K562 (cell line): ENCODE measurements around the gene LRMDA. TPM values are rescaled to one million over a fixed set of nuclear protein-coding genes. Genes with fewer than 3 reads are reported as not detected.

Experiments
- ATAC-seq: fragments of 200-7000 bp; cut with Tn5 transposase; 3 replicates; pipeline ENCODE4 v1.9.1; 2020; ENCODE audit warnings: moderate library complexity
- BruUV-seq: library from RNA; stranded (reverse); fragments of 400-500 nt; replicated peaks from 2 replicates; lab custom pipeline; 2021; lab: Mats Ljungman, UMichigan
- CTCF ChIA-PET: fragments of 300-600 bp; formaldehyde crosslinking; extraction: SDS; loops from one replicate; lab custom pipeline; 2021; ENCODE audit warnings: low intra/inter-chr PET ratio; lab: Yijun Ruan, JAX
- POLR2A ChIA-PET: fragments of 300-600, 350-650 bp; sonication (Branson Sonifier 250); formaldehyde crosslinking; extraction: SDS; loops from one replicate; lab custom pipeline; 2021; ENCODE audit warnings: antibody characterized with exemption, inconsistent platforms; lab: Yijun Ruan, JAX
- DNase-seq, 4 experiments: peaks; one replicate each; pipeline versions ENCODE4 v3.0.0 to v3.0.0-alpha.2; 2011 to 2018; ENCODE audit warnings: low spot score in 3 of 4, mixed read lengths in 3 of 4; ENCODE audit errors: extremely low read depth in 1 of 4
- FAIRE-seq: peaks from 2 replicates; lab custom pipeline; 2011; peaks lifted over from hg19 to GRCh38; lab: Jason Lieb, UNC
- H2AFZ ChIP-seq: 2 replicates; pipeline ENCODE4 v1.6.0; 2011; ENCODE audit warnings: low read depth, low read length, control low read depth, inconsistent platforms
- H3K27ac ChIP-seq: fragments of 200-600 bp; 3 replicates; pipeline ENCODE4 v1.8.0; 2011; ENCODE audit warnings: low read depth, mild to moderate bottlenecking, control low read depth, inconsistent platforms, low read length, moderate library complexity, mixed read lengths; ENCODE audit errors: extremely low read depth
- H3K27me3 ChIP-seq, 2 experiments: fragments of 300-600 bp in 1 of 2; 2 replicates in 1 of 2; 3 replicates in 1 of 2; pipeline versions ENCODE4 v1.6.0 to v1.8.0; 2011; ENCODE audit warnings: inconsistent platforms in 2 of 2, low read length in 2 of 2, mild to moderate bottlenecking in 1 of 2, mixed read lengths in 1 of 2, moderate library complexity in 1 of 2; ENCODE audit not compliant: control insufficient read depth in 2 of 2, insufficient read depth in 2 of 2
- H3K36me3 ChIP-seq: fragments of 300-600 bp; 3 replicates; pipeline ENCODE4 v1.8.0; 2011; ENCODE audit warnings: mild to moderate bottlenecking, low read length, inconsistent platforms; ENCODE audit not compliant: control insufficient read depth, insufficient read depth
- H3K4me1 ChIP-seq, 2 experiments: fragments of 200-600 bp in 1 of 2; replicated peaks in 1 of 2; 2 replicates in 1 of 2; 3 replicates in 1 of 2; pipeline versions ENCODE4 v1.5.1 to v1.8.0; 2011; ENCODE audit warnings: inconsistent platforms in 2 of 2, low read length in 2 of 2, mild to moderate bottlenecking in 1 of 2, mixed read lengths in 1 of 2, moderate library complexity in 1 of 2; ENCODE audit not compliant: control insufficient read depth in 2 of 2, insufficient read depth in 2 of 2
- H3K4me2 ChIP-seq: 2 replicates; pipeline ENCODE4 v1.6.1; 2011; ENCODE audit warnings: low read length, control low read depth, inconsistent platforms, mixed read lengths; ENCODE audit not compliant: insufficient read depth
- H3K4me3 ChIP-seq: fragments of 200-600 bp; sonication (generic), shearing (Covaris generic); 2 replicates; pipeline ENCODE4 v1.5.1; 2016; ENCODE audit warnings: control low read depth, inconsistent platforms
- H3K79me2 ChIP-seq: fragments of 200-600 bp; 3 replicates; pipeline ENCODE4 v1.8.0; 2011; ENCODE audit warnings: low read length, inconsistent platforms; ENCODE audit not compliant: control insufficient read depth, insufficient read depth
- H3K9ac ChIP-seq, 2 experiments: 2 replicates each; pipeline versions ENCODE4 v1.6.0 to v1.6.1; 2011; ENCODE audit warnings: low read depth in 2 of 2, low read length in 2 of 2, control low read depth in 1 of 2, inconsistent platforms in 1 of 2, mild to moderate bottlenecking in 1 of 2, mixed read lengths in 1 of 2; ENCODE audit not compliant: insufficient read depth in 1 of 2
- H3K9me1 ChIP-seq: one replicate; pipeline ENCODE4 v1.6.0; 2011; ENCODE audit warnings: inconsistent platforms, mild to moderate bottlenecking, low read length, moderate library complexity; ENCODE audit not compliant: control insufficient read depth, insufficient read depth
- H3K9me3 ChIP-seq: replicated peaks from 2 replicates; pipeline ENCODE4 v1.5.1; 2011; ENCODE audit warnings: low read depth, low read length, inconsistent platforms; ENCODE audit not compliant: control insufficient read depth, insufficient read depth
- H4K20me1 ChIP-seq: replicated peaks from 2 replicates; pipeline ENCODE4 v1.6.1; 2011; ENCODE audit warnings: low read length, inconsistent platforms, mixed read lengths; ENCODE audit not compliant: control insufficient read depth, insufficient read depth
- CHD1 ChIP-seq: fragments of 200-600 bp; sonication (generic); IDR thresholded peaks from one replicate; pipeline ENCODE4 v1.6.1; 2012; ENCODE audit warnings: mild to moderate bottlenecking, moderate library complexity, low read length, inconsistent platforms
- FIP1L1 ChIP-seq: fragments of 200-400 bp; formaldehyde crosslinking; IDR thresholded peaks from 2 replicates; pipeline ENCODE4 v1.6.1; 2018; ENCODE audit warnings: mild to moderate bottlenecking, low read depth, low read length; ENCODE audit not compliant: poor library complexity, severe bottlenecking
- WGBS: fragments of 100-300 bp; shearing (Covaris generic); methylation state at CpG from one replicate; pipeline ENCODE4 v1.1.6; 2016; ENCODE audit warnings: low coverage, mixed read lengths; ENCODE audit not compliant: insufficient coverage; ENCODE audit errors: missing lambda C conversion rate; 5-methylcytosine and 5-hydroxymethylcytosine counted together
- in situ Hi-C: fragments of 300-500 bp; cut with MboI; formaldehyde crosslinking; loops from 4 replicates; pipeline ENCODE4 v1.15.0; 2018; ENCODE audit warnings: inconsistent platforms, mixed read lengths
- intact Hi-C: fragments of 100-400 bp; cut with micrococcal nuclease; formaldehyde crosslinking; loops from 2 replicates; pipeline ENCODE4 v1.14.2; 2022
- polyA plus RNA-seq, 8 experiments: library from polyadenylated mRNA; depleted of rRNA in 4 of 8; stranded (reverse) in 5 of 8; unstranded in 3 of 8; fragments of >200 nt; fragmentation: Nextera tagmentation in 2 of 8; fragmentation: Illumina TruSeq in 1 of 8; extraction: Ambion mirVana in 2 of 8; extraction: Trizol in 1 of 8; gene quantifications; 2 replicates each; pipeline versions ENCODE4 v1.2.1 to v1.2.3, GENCODE V29; 2011 to 2014; ENCODE audit warnings: inconsistent platforms in 1 of 8, missing spikeins in 1 of 8
- total RNA-seq, 7 experiments: library from RNA; depleted of rRNA in 6 of 7; stranded (reverse); fragments of >200 nt in 6 of 7; fragmentation: Illumina TruSeq in 2 of 7; extraction: Trizol in 2 of 7; gene quantifications; 2 replicates each; pipeline versions ENCODE4 v1.2.1 to v1.2.3, GENCODE V29; 2011 to 2021; ENCODE audit warnings: low replicate concordance in 1 of 7
- TF ChIP-seq, protein P1 (sequence below): fragments of 250-450 bp; sonication (Bioruptor Pico); IDR thresholded peaks from 2 replicates; pipeline ENCODE4 v1.6.1; 2021; ENCODE audit warnings: mild to moderate bottlenecking

LRMDA gene
- total and polyA plus RNA-seq, 9 of the 15 experiments (the other 6 are each of a cell fraction or from before 2014, with no cell fraction given), result 0.25 TPM; not detected in 8

DNA sequence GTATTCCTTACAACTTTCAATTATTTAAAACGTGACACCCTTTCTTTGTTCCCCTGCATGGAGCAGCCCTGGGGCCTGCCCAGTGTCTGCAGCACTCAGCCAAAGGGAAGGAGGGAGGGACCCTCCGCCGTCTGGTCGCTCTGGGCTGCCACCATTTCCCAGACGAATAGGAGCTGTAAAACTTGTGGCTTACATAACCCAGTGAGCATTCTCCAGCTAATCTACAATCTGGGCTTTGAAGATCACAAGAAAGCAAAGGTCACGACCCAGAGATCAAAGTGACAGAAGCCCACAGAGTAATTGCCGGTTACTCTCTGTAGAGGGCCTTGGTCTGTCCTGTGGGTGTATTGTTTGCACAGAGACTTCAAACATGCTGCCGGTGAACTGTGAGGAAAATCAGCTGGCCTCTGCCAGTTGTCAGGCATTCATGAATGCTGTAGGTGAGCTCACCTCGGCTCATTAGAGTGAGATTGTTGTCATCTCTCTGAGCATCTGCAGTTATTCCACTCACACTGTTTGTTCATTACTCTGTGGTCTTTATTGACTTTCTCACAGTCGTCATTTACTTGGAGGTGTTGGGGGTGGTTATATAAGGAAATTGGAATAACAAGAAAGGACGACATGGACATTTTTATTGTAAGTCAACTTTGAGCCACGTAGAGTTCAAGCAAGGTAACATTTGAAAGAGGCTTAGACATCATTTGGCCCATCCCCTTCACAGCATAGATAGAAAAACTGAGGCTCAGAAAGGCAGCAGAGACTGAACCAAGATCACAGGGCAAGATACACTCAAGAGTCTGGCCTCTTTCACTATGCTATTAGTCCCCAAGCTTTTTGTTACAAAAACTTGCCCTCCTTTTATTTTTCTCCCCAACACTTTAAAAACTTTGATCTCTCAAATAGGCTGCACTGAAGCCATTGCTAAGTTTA lies 619.8 kb downstream of the LRMDA start:
- H3K9me1 ChIP-seq, result no peaks in the 10 kb centered on the region
- POLR2A ChIA-PET, result no interaction called here
- H3K4me3 ChIP-seq, result no peak overlapping the region
- H3K27me3 ChIP-seq, result no peaks in the 10 kb centered on the region
- ATAC-seq, result no peak
- H4K20me1 ChIP-seq, result no peaks in the 10 kb centered on the region
- H2AFZ ChIP-seq, result no peak overlapping the region
- TF ChIP-seq FIP1L1 (no peak), CHD1 (no peak)
- TF ChIP-seq, protein P1, sequence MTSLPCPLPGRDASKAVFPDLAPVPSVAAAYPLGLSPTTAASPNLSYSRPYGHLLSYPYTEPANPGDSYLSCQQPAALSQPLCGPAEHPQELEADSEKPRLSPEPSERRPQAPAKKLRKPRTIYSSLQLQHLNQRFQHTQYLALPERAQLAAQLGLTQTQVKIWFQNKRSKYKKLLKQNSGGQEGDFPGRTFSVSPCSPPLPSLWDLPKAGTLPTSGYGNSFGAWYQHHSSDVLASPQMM (CRISPR knock-in tag), result no peak
- TF ChIP-seq, all 486 proteins: peak for 0
- no TSS peak for BruUV-seq
- Histone ChIP-seq H3K4me1 (no peaks in the 10 kb centered on the region), H3K79me2 (no peaks in the 10 kb centered on the region), H3K27ac (no peak overlapping the region), H3K36me3 (no peaks in the 10 kb centered on the region), H3K4me2 (no peak overlapping the region), H3K9me3 (no peaks in the 10 kb centered on the region), H3K9ac (no peak overlapping the region)
- intact Hi-C loops, result no loop called here
- no peak for FAIRE-seq
- DNase-seq, result no peak
- under 1% methylated on average over 12 of the region's 12 CpGs for WGBS
- CTCF ChIA-PET, result no interaction called here
- in situ Hi-C loops, result no loop called here
